Measurements from ENCODE around the gene GRIN2C.

DNA sequence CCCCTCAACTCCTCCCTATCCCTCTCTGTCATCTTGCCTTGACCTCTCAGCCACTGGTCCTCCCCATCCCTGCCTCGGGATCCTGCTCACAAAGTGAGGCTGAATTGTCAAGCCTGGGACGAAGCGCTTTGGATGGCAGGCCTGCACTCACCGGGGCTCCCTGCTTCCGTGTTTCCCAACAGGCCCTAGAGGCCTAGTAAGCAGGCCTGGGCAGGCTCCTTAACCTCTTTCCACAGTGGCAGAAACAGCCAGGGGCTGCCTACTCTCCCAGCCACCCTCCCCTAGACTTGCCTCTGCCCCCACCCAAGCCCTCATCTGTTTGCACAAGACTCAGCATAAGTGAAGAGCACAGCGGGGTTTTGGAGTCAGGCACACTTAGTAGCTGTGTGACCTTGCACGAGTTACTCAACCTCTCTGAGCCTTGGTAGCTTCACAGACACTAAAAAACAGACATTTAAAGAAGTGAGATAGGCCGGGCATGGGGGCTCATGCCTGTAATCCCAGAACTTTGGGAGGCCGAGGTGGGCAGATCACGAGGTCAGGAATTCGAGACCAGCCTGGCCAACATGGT lies 38.8 kb upstream of the GRIN2C start:
- TF ChIP-seq, protein P1, sequence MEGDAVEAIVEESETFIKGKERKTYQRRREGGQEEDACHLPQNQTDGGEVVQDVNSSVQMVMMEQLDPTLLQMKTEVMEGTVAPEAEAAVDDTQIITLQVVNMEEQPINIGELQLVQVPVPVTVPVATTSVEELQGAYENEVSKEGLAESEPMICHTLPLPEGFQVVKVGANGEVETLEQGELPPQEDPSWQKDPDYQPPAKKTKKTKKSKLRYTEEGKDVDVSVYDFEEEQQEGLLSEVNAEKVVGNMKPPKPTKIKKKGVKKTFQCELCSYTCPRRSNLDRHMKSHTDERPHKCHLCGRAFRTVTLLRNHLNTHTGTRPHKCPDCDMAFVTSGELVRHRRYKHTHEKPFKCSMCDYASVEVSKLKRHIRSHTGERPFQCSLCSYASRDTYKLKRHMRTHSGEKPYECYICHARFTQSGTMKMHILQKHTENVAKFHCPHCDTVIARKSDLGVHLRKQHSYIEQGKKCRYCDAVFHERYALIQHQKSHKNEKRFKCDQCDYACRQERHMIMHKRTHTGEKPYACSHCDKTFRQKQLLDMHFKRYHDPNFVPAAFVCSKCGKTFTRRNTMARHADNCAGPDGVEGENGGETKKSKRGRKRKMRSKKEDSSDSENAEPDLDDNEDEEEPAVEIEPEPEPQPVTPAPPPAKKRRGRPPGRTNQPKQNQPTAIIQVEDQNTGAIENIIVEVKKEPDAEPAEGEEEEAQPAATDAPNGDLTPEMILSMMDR (IDR thresholded peaks at IDR 0.05; ENCODE audit: borderline replicate concordance, extremely low read depth, low read length, poor library complexity, severe bottlenecking): no peak
- TF ChIP-seq EZH2 (IDR thresholded peaks at IDR 0.05; ENCODE audit: borderline replicate concordance, low read depth, low read length, severe bottlenecking): no peak

All from DND-41 (cell line).